ENCODE measurements around the gene IRF2BPL. TPM values are rescaled to one million over a fixed set of nuclear protein-coding genes. Genes with fewer than 3 reads are reported as not detected.
A peak's percentile ranks its signal among the peaks of the same experiment; 100 is the strongest.

IRF2BPL gene
- total RNA-seq, 3 donors from 2014 or later: 29.5 to 37.1 (median 32.7) TPM

GRCh38 chr14:77062261-77062660 is 33.8 kb upstream of the IRF2BPL start:
- Mint-ChIP-seq H3K9me3 (no peaks in the 10 kb centered on the region), H3K4me3 (no peak overlapping the region), H3K27me3 (ENCODE audit: low read depth) (no peaks in the 10 kb centered on the region), H3K36me3 (ENCODE audit: insufficient read depth) (no peaks in the 10 kb centered on the region), H3K4me1 (ENCODE audit: low read depth) (peaks cover 4% of the 10 kb centered on the region)
- ATAC-seq (no peak), DNase-seq (no peak)

- Mint-ChIP-seq H3K9me3 (no peaks in the 10 kb centered on the region), H3K4me3 (no peak overlapping the region), H3K27me3 (ENCODE audit: low read depth) (no peaks in the 10 kb centered on the region), H3K4me1 (ENCODE audit: low read depth) (peaks cover 4% of the 10 kb centered on the region), H3K36me3 (ENCODE audit: insufficient read depth) (no peaks in the 10 kb centered on the region)
- DNase-seq: no peak
- ATAC-seq: no peak
Measured at GRCh38 chr14:77061630-77062257, 33.2 kb upstream of the IRF2BPL start.

- ATAC-seq: peak; percentile 34 to 73
- Mint-ChIP-seq H3K4me3 (no peak overlapping the region), H3K36me3 (ENCODE audit: insufficient read depth) (no peaks in the 10 kb centered on the region), H3K4me1 (ENCODE audit: low read depth) (peaks cover 11% of the 10 kb centered on the region), H3K27me3 (ENCODE audit: low read depth) (no peaks in the 10 kb centered on the region), H3K9me3 (no peaks in the 10 kb centered on the region)
- DNase-seq: no peak
Measured at GRCh38 chr14:77059276-77059915, 30.9 kb upstream of the IRF2BPL start.

GRCh38 chr14:77058785-77059184 is 30.3 kb upstream of the IRF2BPL start:
- Mint-ChIP-seq H3K9me3 (no peaks in the 10 kb centered on the region), H3K36me3 (ENCODE audit: insufficient read depth) (no peaks in the 10 kb centered on the region), H3K4me1 (ENCODE audit: low read depth) (peaks cover 11% of the 10 kb centered on the region), H3K27me3 (ENCODE audit: low read depth) (no peaks in the 10 kb centered on the region), H3K4me3 (no peak overlapping the region)
- DNase-seq (no peak), ATAC-seq (no peak)

GRCh38 chr14:77058117-77058516 is 29.6 kb upstream of the IRF2BPL start:
- Mint-ChIP-seq H3K4me3 (no peak overlapping the region), H3K27me3 (ENCODE audit: low read depth) (no peaks in the 10 kb centered on the region), H3K36me3 (ENCODE audit: insufficient read depth) (no peaks in the 10 kb centered on the region), H3K9me3 (no peaks in the 10 kb centered on the region), H3K4me1 (ENCODE audit: low read depth) (peaks cover 16% of the 10 kb centered on the region)
- ATAC-seq (no peak), DNase-seq (no peak)

- DNase-seq: no peak
- H3K4me3 Mint-ChIP-seq: no peak overlapping the region
- no peaks in the 10 kb centered on the region for H3K36me3 Mint-ChIP-seq (ENCODE audit: insufficient read depth)
- no peaks in the 10 kb centered on the region for H3K9me3 Mint-ChIP-seq
- H3K4me1 Mint-ChIP-seq (ENCODE audit: low read depth): peaks cover 17% of the 10 kb centered on the region
- no peak for ATAC-seq
- H3K27me3 Mint-ChIP-seq (ENCODE audit: low read depth): no peaks in the 10 kb centered on the region
Measured at GRCh38 chr14:77055981-77056380, 27.5 kb upstream of the IRF2BPL start.

GRCh38 chr14:77055306-77055705 is 26.8 kb upstream of the IRF2BPL start:
- no peak for ATAC-seq
- Mint-ChIP-seq H3K4me3 (no peak overlapping the region), H3K36me3 (ENCODE audit: insufficient read depth) (no peaks in the 10 kb centered on the region), H3K27me3 (ENCODE audit: low read depth) (no peaks in the 10 kb centered on the region), H3K9me3 (no peaks in the 10 kb centered on the region), H3K4me1 (ENCODE audit: low read depth) (peaks cover 17% of the 10 kb centered on the region)
- DNase-seq: no peak

- no peak overlapping the region for H3K4me3 Mint-ChIP-seq
- H3K9me3 Mint-ChIP-seq: no peaks in the 10 kb centered on the region
- H3K4me1 Mint-ChIP-seq (ENCODE audit: low read depth): peaks cover 13% of the 10 kb centered on the region
- ATAC-seq (peak; percentile 89 to 95), DNase-seq (peak; percentile 81)
- H3K36me3 Mint-ChIP-seq (ENCODE audit: insufficient read depth): no peaks in the 10 kb centered on the region
- no peaks in the 10 kb centered on the region for H3K27me3 Mint-ChIP-seq (ENCODE audit: low read depth)
Measured at GRCh38 chr14:77053046-77053841, 24.7 kb upstream of the IRF2BPL start.

- no peaks in the 10 kb centered on the region for H3K27me3 Mint-ChIP-seq (ENCODE audit: low read depth)
- H3K36me3 Mint-ChIP-seq (ENCODE audit: insufficient read depth): no peaks in the 10 kb centered on the region
- no peaks in the 10 kb centered on the region for H3K9me3 Mint-ChIP-seq
Measured at GRCh38 chr14:77052281-77053044, 24.0 kb upstream of the IRF2BPL start.

GRCh38 chr14:77051116-77051515 is 22.6 kb upstream of the IRF2BPL start:
- Mint-ChIP-seq H3K9me3 (no peaks in the 10 kb centered on the region), H3K4me1 (ENCODE audit: low read depth) (peaks cover 21% of the 10 kb centered on the region), H3K36me3 (ENCODE audit: insufficient read depth) (no peaks in the 10 kb centered on the region), H3K27me3 (ENCODE audit: low read depth) (no peaks in the 10 kb centered on the region), H3K4me3 (no peak overlapping the region)
- ATAC-seq (no peak), DNase-seq (no peak)

More at GRCh38 chr14:77052281-77053044, 24.0 kb upstream of the IRF2BPL start:
- ATAC-seq: peak in 1 of 2 donors; percentile 12
- Mint-ChIP-seq H3K4me1 (ENCODE audit: low read depth) (peaks cover 13% of the 10 kb centered on the region), H3K4me3 (no peak overlapping the region)
- no peak for DNase-seq

- H3K4me1 Mint-ChIP-seq (ENCODE audit: low read depth): peaks cover 45% of the 10 kb centered on the region
- H3K4me3 Mint-ChIP-seq: no peak overlapping the region
- ATAC-seq (no peak), DNase-seq (no peak)
- H3K36me3 Mint-ChIP-seq (ENCODE audit: insufficient read depth): no peaks in the 10 kb centered on the region
- H3K9me3 Mint-ChIP-seq: no peaks in the 10 kb centered on the region
- H3K27me3 Mint-ChIP-seq (ENCODE audit: low read depth): no peaks in the 10 kb centered on the region
Measured at GRCh38 chr14:77046721-77047120, 18.2 kb upstream of the IRF2BPL start.

GRCh38 chr14:77045238-77046162 is 17.0 kb upstream of the IRF2BPL start:
- ATAC-seq (no peak), DNase-seq (no peak)
- H3K4me1 Mint-ChIP-seq (ENCODE audit: low read depth): peaks cover 57% of the 10 kb centered on the region
- no peak overlapping the region for H3K4me3 Mint-ChIP-seq
- no peaks in the 10 kb centered on the region for H3K36me3 Mint-ChIP-seq (ENCODE audit: insufficient read depth)
- H3K27me3 Mint-ChIP-seq (ENCODE audit: low read depth): no peaks in the 10 kb centered on the region
- no peaks in the 10 kb centered on the region for H3K9me3 Mint-ChIP-seq

GRCh38 chr14:77044783-77045237 is 16.3 kb upstream of the IRF2BPL start:
- ATAC-seq (no peak), DNase-seq (no peak)
- H3K9me3 Mint-ChIP-seq: no peaks in the 10 kb centered on the region
- H3K4me3 Mint-ChIP-seq: no peak overlapping the region
- H3K36me3 Mint-ChIP-seq (ENCODE audit: insufficient read depth): no peaks in the 10 kb centered on the region
- peaks cover 60% of the 10 kb centered on the region for H3K4me1 Mint-ChIP-seq (ENCODE audit: low read depth)
- no peaks in the 10 kb centered on the region for H3K27me3 Mint-ChIP-seq (ENCODE audit: low read depth)
